GM12892 (cell line): ENCODE measurements around the gene MVP.

Experiments used
- POLR2A ChIP-seq: IDR thresholded peaks from 2 replicates; pipeline ENCODE4 v1.6.1; 2011; ENCODE audit warnings: low read depth, low read length, control low read depth
- TAF1 ChIP-seq: IDR thresholded peaks from 2 replicates; pipeline ENCODE4 v1.6.1; 2011; ENCODE audit warnings: low read depth, mild to moderate bottlenecking, control low read depth, low read length, borderline replicate concordance

DNA sequence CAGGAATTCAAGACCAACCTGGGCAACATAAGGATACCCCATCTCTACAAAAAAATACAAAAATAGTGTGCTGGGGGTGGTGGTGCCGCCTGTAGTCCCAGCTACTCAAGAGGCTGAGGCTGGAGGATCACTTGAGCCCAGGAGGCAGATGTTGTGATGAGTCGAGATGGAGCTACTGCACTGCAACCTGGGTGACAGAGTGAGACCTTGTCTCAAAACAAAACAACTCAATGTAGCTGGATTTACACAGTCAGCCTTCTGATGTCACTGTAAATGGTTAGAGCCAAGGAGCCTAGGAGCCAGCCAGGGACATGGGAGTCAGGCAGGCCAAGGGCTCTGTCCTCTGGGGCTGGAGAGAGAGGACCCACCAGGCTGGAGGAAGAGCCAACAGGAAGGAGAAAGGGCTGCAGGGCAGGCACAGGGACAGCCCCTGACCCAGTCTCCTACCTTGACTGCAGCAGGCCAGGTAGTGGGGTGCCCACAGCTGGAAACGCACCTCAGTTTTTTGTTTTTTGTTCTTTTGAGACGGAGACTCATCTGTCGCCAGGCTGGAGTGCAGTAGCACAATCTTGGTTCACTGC, 34.3 kb downstream of the MVP start:
- TF ChIP-seq TAF1: no peak
- no peak for TF ChIP-seq POLR2A
